VCaP (cell line): ENCODE data around the gene TMEM131L.

ENCODE experiments used
- H3K27ac ChIP-seq: fragments of 450-650 bp; 2 replicates; pipeline ENCODE4 v1.5.1; 2017
- TF ChIP-seq, protein P1 (sequence below): fragments of 450-650 bp; conservative IDR thresholded peaks from 2 replicates; pipeline ENCODE4 v1.5.1; 2017; ENCODE audit warnings: mild to moderate bottlenecking, moderate library complexity

Gene TMEM131L

DNA sequence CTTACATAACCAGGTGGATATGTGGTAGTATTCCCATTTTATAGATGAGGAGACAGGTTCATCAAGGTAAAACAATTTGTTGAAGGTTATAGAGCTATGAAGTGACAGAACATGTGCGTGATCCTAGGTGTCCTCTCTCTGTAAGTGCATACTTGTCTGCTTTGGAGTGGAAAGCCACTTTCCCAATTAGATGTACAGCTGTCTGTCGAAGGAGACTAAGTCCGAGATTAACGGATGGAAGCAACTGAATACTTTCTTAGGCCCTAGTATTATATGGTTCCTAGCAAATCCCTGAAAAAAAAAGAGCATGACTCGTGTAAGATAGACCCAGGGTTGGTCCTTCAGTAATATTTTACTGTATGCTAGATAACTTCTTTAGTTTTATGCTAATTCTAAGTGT is 19.7 kb downstream of the TMEM131L start:
- TF ChIP-seq, protein P1, sequence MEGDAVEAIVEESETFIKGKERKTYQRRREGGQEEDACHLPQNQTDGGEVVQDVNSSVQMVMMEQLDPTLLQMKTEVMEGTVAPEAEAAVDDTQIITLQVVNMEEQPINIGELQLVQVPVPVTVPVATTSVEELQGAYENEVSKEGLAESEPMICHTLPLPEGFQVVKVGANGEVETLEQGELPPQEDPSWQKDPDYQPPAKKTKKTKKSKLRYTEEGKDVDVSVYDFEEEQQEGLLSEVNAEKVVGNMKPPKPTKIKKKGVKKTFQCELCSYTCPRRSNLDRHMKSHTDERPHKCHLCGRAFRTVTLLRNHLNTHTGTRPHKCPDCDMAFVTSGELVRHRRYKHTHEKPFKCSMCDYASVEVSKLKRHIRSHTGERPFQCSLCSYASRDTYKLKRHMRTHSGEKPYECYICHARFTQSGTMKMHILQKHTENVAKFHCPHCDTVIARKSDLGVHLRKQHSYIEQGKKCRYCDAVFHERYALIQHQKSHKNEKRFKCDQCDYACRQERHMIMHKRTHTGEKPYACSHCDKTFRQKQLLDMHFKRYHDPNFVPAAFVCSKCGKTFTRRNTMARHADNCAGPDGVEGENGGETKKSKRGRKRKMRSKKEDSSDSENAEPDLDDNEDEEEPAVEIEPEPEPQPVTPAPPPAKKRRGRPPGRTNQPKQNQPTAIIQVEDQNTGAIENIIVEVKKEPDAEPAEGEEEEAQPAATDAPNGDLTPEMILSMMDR, result no peak
- H3K27ac ChIP-seq, result no peak overlapping the region

DNA sequence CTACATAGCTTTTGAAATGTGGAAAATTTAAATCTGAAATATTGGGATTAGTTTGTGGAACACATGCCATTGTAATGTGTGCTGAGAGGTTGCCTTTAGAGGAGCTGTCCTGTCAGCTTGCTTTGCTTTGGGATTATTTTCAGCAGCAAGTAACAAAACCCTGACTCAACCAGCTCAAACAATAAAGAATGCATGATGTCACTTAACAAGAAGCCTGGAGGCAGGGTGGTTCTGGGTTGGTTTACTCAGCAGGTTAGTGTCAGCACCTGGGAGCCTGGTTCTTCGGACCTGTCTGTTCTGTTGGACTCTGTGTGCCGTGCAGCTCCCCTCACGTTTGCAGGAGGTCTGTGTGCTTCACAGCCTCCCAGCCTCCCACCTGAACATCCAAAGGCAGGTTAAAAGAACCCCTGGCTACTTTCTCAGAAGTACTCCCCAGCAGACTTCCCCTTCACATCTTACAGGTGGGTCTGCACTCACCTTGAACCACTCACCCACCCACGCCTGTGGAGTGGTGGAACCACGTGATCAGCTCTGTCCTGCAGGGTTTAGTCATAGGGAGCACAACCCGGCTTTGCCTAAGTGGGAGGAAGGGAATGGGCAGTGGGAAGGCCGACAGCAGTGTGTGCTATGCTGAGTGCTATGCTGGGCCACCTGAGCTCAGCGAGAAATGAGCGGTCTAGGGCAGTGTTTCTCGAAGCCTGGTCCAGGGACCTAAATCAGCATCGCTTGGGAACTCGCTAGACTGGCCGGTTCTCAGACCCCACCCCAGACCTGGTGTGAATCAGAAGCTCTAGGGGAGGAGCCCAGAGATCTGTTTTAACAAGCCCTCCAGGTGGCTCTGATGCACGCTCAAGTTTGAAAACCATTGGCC is 20.4 kb downstream of the TMEM131L start:
- no peak overlapping the region for H3K27ac ChIP-seq
- TF ChIP-seq, protein P1, result no peak

DNA sequence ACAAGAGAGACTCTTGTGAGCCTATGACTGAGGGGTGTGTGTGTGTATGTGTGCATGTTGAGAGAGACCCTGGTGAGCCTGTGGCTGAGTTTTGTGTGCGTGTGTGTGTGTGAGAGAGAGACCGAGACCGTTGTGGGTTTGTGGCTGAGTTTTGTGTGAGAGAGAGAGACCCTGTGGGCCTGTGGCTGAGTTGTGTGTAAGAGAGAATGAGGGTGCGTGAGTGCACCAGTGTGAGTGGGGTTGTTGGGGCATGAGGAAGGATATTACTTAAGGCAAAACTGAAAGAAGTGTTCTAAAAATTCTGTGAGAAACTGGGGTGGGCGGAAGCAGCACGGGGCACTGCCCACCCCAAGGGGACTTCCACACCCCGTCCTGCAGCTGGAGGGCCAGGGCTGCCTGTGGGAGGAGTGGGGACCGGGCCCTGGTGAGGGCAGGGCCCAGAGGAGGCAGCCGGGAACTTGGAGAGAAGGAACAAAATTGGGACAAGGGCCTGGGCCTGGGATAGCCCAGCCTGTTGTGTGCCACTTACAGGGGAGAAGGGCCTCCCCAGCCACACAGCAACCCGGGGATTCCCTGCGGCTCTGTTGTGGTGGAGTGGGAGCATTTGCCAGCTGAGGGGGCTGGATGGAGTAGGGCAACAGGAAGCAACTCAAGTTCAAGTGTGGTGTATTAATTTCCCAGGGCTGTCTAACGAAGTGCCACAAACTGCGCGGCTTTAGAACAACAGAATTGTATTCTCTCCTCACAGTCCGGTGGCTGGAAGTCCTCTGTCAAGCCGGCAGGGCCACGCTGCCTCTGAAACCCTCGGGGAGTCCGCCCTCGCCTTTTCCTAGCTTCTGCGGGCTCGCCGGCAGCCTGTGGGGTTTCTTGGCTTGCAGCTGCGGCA is 22.1 kb downstream of the TMEM131L start:
- H3K27ac ChIP-seq, result no peak overlapping the region
- TF ChIP-seq, protein P1, result no peak

DNA sequence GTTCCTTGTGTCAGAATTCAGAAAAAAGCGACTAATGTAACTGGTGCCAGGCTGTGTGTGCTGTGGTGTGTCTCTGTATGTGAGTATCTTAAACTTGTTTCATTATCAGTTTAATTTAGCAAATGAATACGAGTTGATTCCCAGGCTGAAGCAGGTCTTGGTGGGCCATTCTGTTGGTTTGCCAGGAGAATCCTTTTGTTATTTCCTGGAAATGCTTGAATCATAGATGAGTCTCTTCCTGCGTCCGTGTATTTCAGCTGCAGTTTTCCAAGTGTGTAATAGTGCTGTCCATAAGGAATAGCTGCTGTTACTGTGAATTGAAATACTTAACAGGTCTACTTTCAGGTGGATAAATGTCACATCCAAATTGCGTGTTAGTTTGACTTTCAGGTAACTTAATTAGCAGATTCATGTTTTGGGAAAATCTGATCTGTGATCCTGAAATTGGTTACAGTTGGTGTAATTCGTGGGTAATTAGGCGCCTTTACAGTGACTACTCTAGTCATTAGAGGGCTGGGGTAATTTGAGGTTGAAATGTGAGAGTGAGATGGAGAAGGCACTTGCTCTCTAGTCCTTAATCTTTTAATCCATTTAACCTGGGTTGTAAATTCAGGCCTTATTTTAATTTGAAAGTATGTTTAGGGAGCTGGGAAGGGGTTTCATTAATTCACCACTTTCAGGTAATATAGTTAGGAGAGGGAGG is 23.8 kb downstream of the TMEM131L start:
- TF ChIP-seq, protein P1, result no peak
- no peak overlapping the region for H3K27ac ChIP-seq

DNA sequence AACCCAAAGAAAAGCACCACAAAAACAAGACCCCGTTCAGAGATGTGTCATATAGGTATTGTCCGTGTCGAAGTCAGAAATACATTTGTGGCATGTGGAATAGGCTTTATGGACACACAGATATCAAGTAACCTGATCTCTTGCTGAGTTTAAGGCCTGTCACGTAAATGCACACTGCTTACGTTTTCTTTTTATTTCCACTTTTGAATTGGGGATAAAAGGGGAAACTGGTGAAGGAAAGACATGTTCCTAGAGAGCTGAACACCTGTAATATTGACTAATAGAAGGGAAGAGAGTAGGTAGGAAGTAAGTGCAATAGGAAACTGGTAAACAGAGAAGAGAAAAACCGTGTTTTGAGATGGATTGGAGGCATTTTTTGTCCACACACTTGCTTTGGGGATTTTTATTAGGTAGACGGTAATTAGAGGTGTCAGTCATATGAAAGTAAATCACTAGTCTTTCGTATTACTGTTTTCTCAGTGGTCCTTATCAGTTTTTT is 24.9 kb downstream of the TMEM131L start:
- TF ChIP-seq, protein P1, result no peak
- no peak overlapping the region for H3K27ac ChIP-seq

DNA sequence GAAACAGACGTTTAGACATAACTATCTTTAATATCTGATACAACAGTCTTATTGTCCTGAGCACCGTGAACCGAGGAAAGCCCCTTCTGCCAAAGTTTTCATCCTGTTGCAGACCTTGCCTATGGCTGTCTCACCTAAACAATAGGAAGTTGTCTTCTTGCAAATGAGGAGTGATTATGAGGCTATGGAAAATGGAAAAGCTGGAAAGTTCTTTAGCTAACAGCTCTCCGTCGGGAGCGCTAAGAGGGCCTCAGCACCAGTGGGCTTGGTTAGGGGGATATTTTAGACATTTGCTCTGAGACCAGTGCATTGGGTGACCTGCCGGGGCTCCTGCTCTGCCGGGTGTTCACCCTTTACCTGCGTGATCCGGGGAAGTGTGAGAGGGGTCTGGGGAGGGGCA is 28.4 kb downstream of the TMEM131L start:
- H3K27ac ChIP-seq, result no peak overlapping the region

More for the DNA sequence above, 28.4 kb downstream of the TMEM131L start:
- TF ChIP-seq, protein P1, result no peak
